PC-9 (cell line): Measurements from ENCODE around the gene ACY1.

Experiments used
- EZH2 ChIP-seq: fragments of 200-600 bp; sonication (generic); IDR thresholded peaks from 2 replicates; pipeline ENCODE4 v1.8.0; 2017; ENCODE audit warnings: antibody characterized with exemption, low read depth
- TF ChIP-seq, protein P1 (sequence below): fragments of 200-600 bp; sonication (generic); conservative IDR thresholded peaks from 2 replicates; pipeline ENCODE4 v1.6.1; 2017; ENCODE audit warnings: mixed run types, antibody characterized with exemption, mild to moderate bottlenecking, moderate library complexity

DNA sequence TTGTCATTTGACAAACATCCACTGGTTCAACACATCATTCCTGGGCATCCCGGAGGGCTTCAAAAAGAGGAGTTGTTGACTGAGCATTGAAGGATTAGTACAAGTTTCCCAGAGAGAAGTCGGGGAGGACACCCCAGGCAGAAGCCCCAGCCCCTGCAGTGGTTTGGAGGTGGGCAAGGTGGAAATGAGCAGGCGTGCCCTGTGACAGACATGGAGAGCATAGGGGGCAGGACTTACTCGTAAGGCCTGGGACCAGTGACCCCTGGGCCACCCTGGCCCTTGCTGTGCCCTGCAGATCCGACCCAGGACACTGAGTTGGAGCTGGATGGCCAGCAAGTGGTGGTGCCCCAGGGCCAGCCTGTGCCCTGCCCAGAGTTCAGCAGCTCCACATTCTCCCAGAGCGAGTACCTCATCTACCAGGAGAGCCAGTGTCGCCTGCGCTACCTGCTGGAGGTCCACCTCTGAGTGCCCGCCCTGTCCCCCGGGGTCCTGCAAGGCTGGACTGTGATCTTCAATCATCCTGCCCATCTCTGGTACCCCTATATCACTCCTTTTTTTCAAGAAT is 35.2 kb upstream of the ACY1 start:
- TF ChIP-seq, protein P1, sequence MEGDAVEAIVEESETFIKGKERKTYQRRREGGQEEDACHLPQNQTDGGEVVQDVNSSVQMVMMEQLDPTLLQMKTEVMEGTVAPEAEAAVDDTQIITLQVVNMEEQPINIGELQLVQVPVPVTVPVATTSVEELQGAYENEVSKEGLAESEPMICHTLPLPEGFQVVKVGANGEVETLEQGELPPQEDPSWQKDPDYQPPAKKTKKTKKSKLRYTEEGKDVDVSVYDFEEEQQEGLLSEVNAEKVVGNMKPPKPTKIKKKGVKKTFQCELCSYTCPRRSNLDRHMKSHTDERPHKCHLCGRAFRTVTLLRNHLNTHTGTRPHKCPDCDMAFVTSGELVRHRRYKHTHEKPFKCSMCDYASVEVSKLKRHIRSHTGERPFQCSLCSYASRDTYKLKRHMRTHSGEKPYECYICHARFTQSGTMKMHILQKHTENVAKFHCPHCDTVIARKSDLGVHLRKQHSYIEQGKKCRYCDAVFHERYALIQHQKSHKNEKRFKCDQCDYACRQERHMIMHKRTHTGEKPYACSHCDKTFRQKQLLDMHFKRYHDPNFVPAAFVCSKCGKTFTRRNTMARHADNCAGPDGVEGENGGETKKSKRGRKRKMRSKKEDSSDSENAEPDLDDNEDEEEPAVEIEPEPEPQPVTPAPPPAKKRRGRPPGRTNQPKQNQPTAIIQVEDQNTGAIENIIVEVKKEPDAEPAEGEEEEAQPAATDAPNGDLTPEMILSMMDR, result no peak
- no peak for TF ChIP-seq EZH2
